H1 (cell line): ENCODE results near the gene RBM24. TPM values are rescaled to one million over a fixed set of nuclear protein-coding genes. Genes with fewer than 3 reads are reported as not detected.

Source experiments
- CHD1 ChIP-seq: IDR thresholded peaks from 2 replicates; pipeline ENCODE4 v1.6.1; 2012; ENCODE audit warnings: low read depth, low read length, improper control_type of control experiment
- E2F6 ChIP-seq: IDR thresholded peaks from 2 replicates; pipeline ENCODE4 v1.6.1; 2012; ENCODE audit warnings: inconsistent platforms
- EP300 ChIP-seq, 2 experiments: IDR thresholded peaks; 1 replicate in 1 of 2; 2 replicates in 1 of 2; pipeline ENCODE4 v1.6.1; 2011 to 2012; ENCODE audit warnings: low read depth in 2 of 2, low read length in 2 of 2, mild to moderate bottlenecking in 2 of 2, borderline replicate concordance in 1 of 2, inconsistent platforms in 1 of 2, moderate library complexity in 1 of 2
- SAP30 ChIP-seq: fragments of 300-600 bp; sonication (generic); IDR thresholded peaks from 2 replicates; pipeline ENCODE4 v1.7.1; 2012; ENCODE audit warnings: low read length, moderate library complexity, mild to moderate bottlenecking, inconsistent platforms; ENCODE audit not compliant: insufficient read depth, insufficient replicate concordance
- polyA plus RNA-seq, 7 experiments: library from polyadenylated mRNA; depleted of rRNA in 3 of 7; stranded (reverse) in 5 of 7; unstranded in 2 of 7; fragments of >200 nt in 5 of 7; fragments of 200-250 nt in 2 of 7; gene quantifications; 1 replicate in 5 of 7; 2 replicates in 1 of 7; 4 replicates in 1 of 7; pipeline versions ENCODE4 v1.2.1 to v1.2.3, GENCODE V29; 2011 to 2013; ENCODE audit warnings: missing spikeins in 2 of 7, mixed read lengths in 2 of 7
- total RNA-seq: library from RNA; stranded (reverse); fragmentation: NEBNext Ultra II Directional; extraction: Animal tissue kit (Norgen Biotek cat#: 25700); gene quantifications from 2 replicates; pipeline ENCODE4 v1.2.1, GENCODE V29; 2021

RBM24 gene
- total and polyA plus RNA-seq, 2 of the 8 experiments (the other 6 are each of a cell fraction or from before 2014, with no cell fraction given): 0.52 to 2.6 TPM

GRCh38 chr6:17293395-17293794 lies 12.2 kb downstream of the RBM24 start (continued):
- TF ChIP-seq E2F6: no peak
- no peak for TF ChIP-seq SAP30
- no peak for TF ChIP-seq CHD1
- no peak for TF ChIP-seq EP300 (IDR thresholded peaks at IDR 0.05; ENCODE audit: borderline replicate concordance in 1 of 2, low read depth in 2 of 2, low read length in 2 of 2)
- TF ChIP-seq, all 59 proteins: peak for 0
